Activated T-helper 1 cell treated with anti-CD3 and anti-CD28 coated beads, Interleukin-12 subunit alpha, Interleukin-12 subunit beta, Interleukin-2, Interleukin-4 antibody, amounts not matched to agents 30 ng/mL and 10 ng/mL and 1 ng/mL, durations not matched to agents 14 hours and 24 hours and 36 hours (primary cell): ENCODE results near the gene CADPS2. TPM values are rescaled to one million over a fixed set of nuclear protein-coding genes. Genes with fewer than 3 reads are reported as not detected.

Source experiments
- DNase-seq: peaks from one replicate; pipeline ENCODE4 v3.0.0; 2021; ENCODE audit warnings: low spot score
- H3K27ac Mint-ChIP-seq: one replicate; pipeline ENCODE4 v1.8.0; 2021; ENCODE audit warnings: mild to moderate bottlenecking, mixed read lengths
- H3K27me3 Mint-ChIP-seq: one replicate; pipeline ENCODE4 v1.8.0; 2022; ENCODE audit warnings: mild to moderate bottlenecking, moderate library complexity, mixed read lengths; ENCODE audit not compliant: insufficient read depth
- H3K36me3 Mint-ChIP-seq: one replicate; pipeline ENCODE4 v1.8.0; 2021; ENCODE audit warnings: low read depth, mixed read lengths
- H3K4me1 Mint-ChIP-seq: one replicate; pipeline ENCODE4 v1.8.0; 2021; ENCODE audit warnings: low read depth, mixed read lengths
- H3K4me3 Mint-ChIP-seq: one replicate; pipeline ENCODE4 v1.8.0; 2021; ENCODE audit warnings: mild to moderate bottlenecking, moderate library complexity, mixed read lengths
- H3K9me3 Mint-ChIP-seq: one replicate; pipeline ENCODE4 v1.8.0; 2021; ENCODE audit warnings: mixed read lengths
- intact Hi-C: fragments of 100-400 bp; cut with micrococcal nuclease; formaldehyde crosslinking; loops from one replicate; pipeline ENCODE4 v1.15.1; 2024
- total RNA-seq: library from RNA; stranded (reverse); gene quantifications from 2 replicates; pipeline ENCODE4 v1.2.3, GENCODE V29; 2022

The CADPS2 gene
- total RNA-seq, 1 donor from 2014 or later: not detected

- Mint-ChIP-seq H3K4me3 (no peak overlapping the region), H3K27me3 (no peaks in the 10 kb centered on the region), H3K36me3 (no peaks in the 10 kb centered on the region), H3K27ac (no peak overlapping the region), H3K9me3 (no peaks in the 10 kb centered on the region), H3K4me1 (no peaks in the 10 kb centered on the region)
- no peak for DNase-seq
- intact Hi-C loops: loop anchor here (1.0 kb wide), 2 partner anchors 310 to 436 kb away; no protein-coding TSS in a partner anchor
Observed at GRCh38 chr7:122528879-122529481, 357.3 kb downstream of the CADPS2 start.

- Mint-ChIP-seq H3K9me3 (no peaks in the 10 kb centered on the region), H3K4me3 (no peak overlapping the region), H3K27ac (no peak overlapping the region), H3K36me3 (no peaks in the 10 kb centered on the region), H3K27me3 (no peaks in the 10 kb centered on the region), H3K4me1 (no peaks in the 10 kb centered on the region)
- intact Hi-C loops: no loop called here
- DNase-seq: no peak
Observed at GRCh38 chr7:122525355-122525754, 360.9 kb downstream of the CADPS2 start.

GRCh38 chr7:122521767-122522166 is 364.5 kb downstream of the CADPS2 start:
- Mint-ChIP-seq H3K4me1 (no peaks in the 10 kb centered on the region), H3K4me3 (no peak overlapping the region), H3K36me3 (no peaks in the 10 kb centered on the region), H3K27me3 (no peaks in the 10 kb centered on the region), H3K9me3 (no peaks in the 10 kb centered on the region), H3K27ac (no peak overlapping the region)
- DNase-seq: no peak
- intact Hi-C loops: no loop called here

- Mint-ChIP-seq H3K4me1 (no peaks in the 10 kb centered on the region), H3K4me3 (no peak overlapping the region), H3K36me3 (no peaks in the 10 kb centered on the region), H3K9me3 (no peaks in the 10 kb centered on the region), H3K27ac (no peak overlapping the region), H3K27me3 (no peaks in the 10 kb centered on the region)
- no peak for DNase-seq
- intact Hi-C loops: no loop called here
Observed at GRCh38 chr7:122520971-122521555, 365.2 kb downstream of the CADPS2 start.

DNA sequence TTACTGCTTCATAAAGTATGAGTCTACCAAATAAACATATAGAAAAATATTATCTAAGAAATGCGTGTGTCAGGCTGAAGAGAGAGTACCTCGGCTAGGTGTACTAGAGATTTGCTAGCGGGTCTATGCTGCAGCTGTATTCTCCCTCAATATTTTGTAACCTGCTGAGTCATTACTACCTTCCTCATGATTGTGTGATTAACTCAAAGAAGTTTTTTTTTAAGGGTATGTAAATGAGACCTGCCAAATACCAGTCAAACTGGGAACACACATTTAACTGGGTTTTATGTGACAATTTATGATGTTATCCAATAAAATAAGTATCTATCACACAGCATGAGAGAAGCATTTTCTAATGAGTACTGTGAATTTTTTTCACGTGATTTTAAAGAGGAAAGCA is 367.8 kb downstream of the CADPS2 start:
- Mint-ChIP-seq H3K36me3 (no peaks in the 10 kb centered on the region), H3K4me1 (no peaks in the 10 kb centered on the region), H3K27ac (no peak overlapping the region), H3K4me3 (no peak overlapping the region), H3K27me3 (no peaks in the 10 kb centered on the region), H3K9me3 (no peaks in the 10 kb centered on the region)
- DNase-seq: no peak
- intact Hi-C loops: loop anchor here (5.0 kb wide), 1 partner anchor 1436 kb away; no protein-coding TSS in a partner anchor

DNA sequence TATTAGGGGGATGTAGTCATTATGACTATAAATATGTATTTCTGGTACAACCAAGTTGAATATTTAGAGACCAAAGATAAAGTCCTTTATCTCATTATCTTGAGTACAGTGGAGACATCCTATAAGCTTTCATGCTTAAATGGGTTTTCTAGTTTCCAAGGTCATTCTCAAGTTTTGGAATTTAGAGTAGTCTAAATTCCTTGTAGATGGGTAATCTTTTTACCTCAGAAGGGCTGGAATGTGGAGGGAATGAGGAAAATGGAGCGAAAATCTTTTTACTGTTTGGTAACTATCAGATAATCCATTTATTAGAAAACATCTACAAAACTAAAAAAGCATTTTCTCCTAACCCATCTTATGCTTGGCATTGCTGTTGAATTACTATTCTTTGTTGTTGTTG is 368.7 kb downstream of the CADPS2 start:
- DNase-seq: no peak
- Mint-ChIP-seq H3K27me3 (no peaks in the 10 kb centered on the region), H3K4me1 (no peaks in the 10 kb centered on the region), H3K27ac (no peak overlapping the region), H3K36me3 (no peaks in the 10 kb centered on the region), H3K9me3 (no peaks in the 10 kb centered on the region), H3K4me3 (no peak overlapping the region)
- intact Hi-C loops: loop anchor here (5.0 kb wide), 1 partner anchor 1435 kb away; no protein-coding TSS in a partner anchor

- Mint-ChIP-seq H3K9me3 (no peaks in the 10 kb centered on the region), H3K36me3 (no peaks in the 10 kb centered on the region), H3K4me1 (no peaks in the 10 kb centered on the region), H3K27ac (no peak overlapping the region), H3K27me3 (no peaks in the 10 kb centered on the region), H3K4me3 (no peak overlapping the region)
- no peak for DNase-seq
- intact Hi-C loops: loop anchor here (5.0 kb wide), 1 partner anchor 1433 kb away; no protein-coding TSS in a partner anchor
Observed at GRCh38 chr7:122515404-122515803, 370.9 kb downstream of the CADPS2 start.

DNA sequence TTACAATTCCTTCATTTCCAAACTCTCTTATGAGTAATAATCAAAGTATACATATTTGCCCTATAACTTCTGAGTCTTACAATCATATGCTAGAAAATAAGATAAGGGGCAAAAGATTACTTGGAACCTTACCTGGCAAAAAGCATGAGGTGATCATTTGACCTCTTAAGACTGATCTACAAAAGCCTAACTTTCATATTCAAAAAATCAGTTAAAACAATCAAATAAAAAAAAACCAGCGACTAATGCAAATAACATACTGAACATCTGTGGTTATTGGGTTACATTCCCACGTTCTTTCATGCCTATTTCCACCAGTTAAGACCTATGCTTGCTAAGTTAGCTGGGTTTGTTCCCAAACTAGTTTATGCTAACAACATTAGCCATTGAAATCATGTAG is 375.0 kb downstream of the CADPS2 start:
- intact Hi-C loops: no loop called here
- Mint-ChIP-seq H3K36me3 (no peaks in the 10 kb centered on the region), H3K27ac (no peak overlapping the region), H3K4me1 (no peaks in the 10 kb centered on the region), H3K9me3 (no peaks in the 10 kb centered on the region), H3K27me3 (no peaks in the 10 kb centered on the region), H3K4me3 (no peak overlapping the region)
- DNase-seq: no peak

GRCh38 chr7:122507591-122507990 is 378.7 kb downstream of the CADPS2 start:
- Mint-ChIP-seq H3K9me3 (no peaks in the 10 kb centered on the region), H3K4me3 (no peak overlapping the region), H3K4me1 (no peaks in the 10 kb centered on the region), H3K27ac (no peak overlapping the region), H3K27me3 (no peaks in the 10 kb centered on the region), H3K36me3 (no peaks in the 10 kb centered on the region)
- intact Hi-C loops: no loop called here
- DNase-seq: no peak

- intact Hi-C loops: no loop called here
- Mint-ChIP-seq H3K9me3 (no peaks in the 10 kb centered on the region), H3K27me3 (no peaks in the 10 kb centered on the region), H3K4me3 (no peak overlapping the region), H3K4me1 (no peaks in the 10 kb centered on the region), H3K36me3 (no peaks in the 10 kb centered on the region), H3K27ac (no peak overlapping the region)
- DNase-seq: no peak
Observed at GRCh38 chr7:122492007-122492406, 394.3 kb downstream of the CADPS2 start.

DNA sequence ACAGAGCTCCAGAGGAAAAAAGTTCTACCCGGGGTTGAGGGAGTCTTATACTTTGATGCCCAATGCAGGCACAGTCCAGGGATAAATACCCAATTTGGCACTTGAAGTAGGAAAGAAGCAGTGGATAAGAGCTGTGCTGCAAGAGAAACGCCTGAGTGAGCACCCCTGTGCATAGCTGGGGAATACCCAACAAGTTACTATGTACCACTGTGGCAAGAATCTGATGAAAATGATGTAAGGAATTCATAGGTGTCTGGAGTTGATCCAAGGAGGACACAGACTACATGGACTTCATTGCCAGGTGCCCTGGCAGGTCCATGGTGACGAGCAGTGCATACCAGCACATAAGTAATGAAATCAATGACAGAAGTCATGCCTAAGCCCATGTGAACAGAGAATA is 398.0 kb downstream of the CADPS2 start:
- intact Hi-C loops: no loop called here
- Mint-ChIP-seq H3K4me1 (no peaks in the 10 kb centered on the region), H3K9me3 (no peaks in the 10 kb centered on the region)

GRCh38 chr7:122487131-122487530 is 399.1 kb downstream of the CADPS2 start:
- no peak overlapping the region for H3K4me3 Mint-ChIP-seq
- intact Hi-C loops: no loop called here
- no peaks in the 10 kb centered on the region for H3K4me1 Mint-ChIP-seq
- no peak for DNase-seq
- H3K27me3 Mint-ChIP-seq: no peaks in the 10 kb centered on the region
- H3K36me3 Mint-ChIP-seq: no peaks in the 10 kb centered on the region
- no peaks in the 10 kb centered on the region for H3K9me3 Mint-ChIP-seq
- no peak overlapping the region for H3K27ac Mint-ChIP-seq

More for the DNA sequence above, 398.0 kb downstream of the CADPS2 start:
- no peaks in the 10 kb centered on the region for H3K36me3 Mint-ChIP-seq
- DNase-seq: no peak
- no peaks in the 10 kb centered on the region for H3K27me3 Mint-ChIP-seq
- H3K27ac Mint-ChIP-seq: no peak overlapping the region
- no peak overlapping the region for H3K4me3 Mint-ChIP-seq

GRCh38 chr7:122485856-122486255 is 400.4 kb downstream of the CADPS2 start:
- intact Hi-C loops: no loop called here
- no peaks in the 10 kb centered on the region for H3K9me3 Mint-ChIP-seq
- H3K4me3 Mint-ChIP-seq: no peak overlapping the region
- no peaks in the 10 kb centered on the region for H3K4me1 Mint-ChIP-seq
- no peak for DNase-seq
- no peaks in the 10 kb centered on the region for H3K27me3 Mint-ChIP-seq
- no peaks in the 10 kb centered on the region for H3K36me3 Mint-ChIP-seq
- no peak overlapping the region for H3K27ac Mint-ChIP-seq
